ENCODE measurements around the gene ABCA13. TPM values are rescaled to one million over a fixed set of nuclear protein-coding genes. Genes with fewer than 3 reads are reported as not detected.
A peak's percentile ranks its signal among the peaks of the same experiment; 100 is the strongest.

The ABCA13 gene
- total RNA-seq, 1 donor from 2014 or later = not detected

GRCh38 chr7:48225101-48225500 lies 53.8 kb downstream of the ABCA13 start:
- DNase-seq (ENCODE audit: low read depth in 2 of 2) = no peak

- DNase-seq (ENCODE audit: low read depth in 2 of 2) = no peak
Measured at GRCh38 chr7:48237354-48237753, 66.1 kb downstream of the ABCA13 start.

- DNase-seq (ENCODE audit: low read depth in 2 of 2) = no peak
Measured at GRCh38 chr7:48242846-48243245, 71.6 kb downstream of the ABCA13 start.

- peak in 1 of 2 donors; percentile 72 for DNase-seq (ENCODE audit: low read depth in 2 of 2)
Measured at GRCh38 chr7:48244864-48245271, 73.6 kb downstream of the ABCA13 start.

GRCh38 chr7:48245751-48246472 lies 74.7 kb downstream of the ABCA13 start:
- DNase-seq (ENCODE audit: low read depth in 2 of 2) = no peak

- DNase-seq (ENCODE audit: low read depth in 2 of 2) = no peak
Measured at GRCh38 chr7:48249166-48249565, 77.9 kb downstream of the ABCA13 start.

GRCh38 chr7:48250441-48250951 lies 79.2 kb downstream of the ABCA13 start:
- DNase-seq (ENCODE audit: low read depth in 2 of 2) = peak in 1 of 2 donors; percentile 39

- no peak for DNase-seq (ENCODE audit: low read depth in 2 of 2)
Measured at GRCh38 chr7:48251766-48252165, 80.5 kb downstream of the ABCA13 start.

- DNase-seq (ENCODE audit: low read depth in 2 of 2) = no peak
Measured at GRCh38 chr7:48252995-48253394, 81.7 kb downstream of the ABCA13 start.

GRCh38 chr7:48255046-48255445 lies 83.8 kb downstream of the ABCA13 start:
- DNase-seq (ENCODE audit: low read depth in 2 of 2) = no peak

- DNase-seq (ENCODE audit: low read depth in 2 of 2) = no peak
Measured at GRCh38 chr7:48259463-48260280, 88.4 kb downstream of the ABCA13 start.

GRCh38 chr7:48261696-48262095 lies 90.4 kb downstream of the ABCA13 start:
- DNase-seq (ENCODE audit: low read depth in 2 of 2) = no peak

GRCh38 chr7:48262606-48263310 lies 91.5 kb downstream of the ABCA13 start:
- DNase-seq (ENCODE audit: low read depth in 2 of 2) = no peak

- no peak for DNase-seq (ENCODE audit: low read depth in 2 of 2)
Measured at GRCh38 chr7:48263311-48263650, 92.0 kb downstream of the ABCA13 start.

- no peak for DNase-seq (ENCODE audit: low read depth in 2 of 2)
Measured at GRCh38 chr7:48269066-48269465, 97.8 kb downstream of the ABCA13 start.

GRCh38 chr7:48274662-48275061 lies 103.4 kb downstream of the ABCA13 start:
- DNase-seq (ENCODE audit: low read depth in 2 of 2) = no peak

GRCh38 chr7:48279420-48279819 lies 108.2 kb downstream of the ABCA13 start:
- DNase-seq (ENCODE audit: low read depth in 2 of 2) = no peak

GRCh38 chr7:48280100-48280499 lies 108.8 kb downstream of the ABCA13 start:
- DNase-seq (ENCODE audit: low read depth in 2 of 2) = no peak

- no peak for DNase-seq (ENCODE audit: low read depth in 2 of 2)
Measured at GRCh38 chr7:48285373-48285772, 114.1 kb downstream of the ABCA13 start.

GRCh38 chr7:48286836-48287235 lies 115.6 kb downstream of the ABCA13 start:
- no peak for DNase-seq (ENCODE audit: low read depth in 2 of 2)

- DNase-seq (ENCODE audit: low read depth in 2 of 2) = no peak
Measured at GRCh38 chr7:48289656-48290055, 118.4 kb downstream of the ABCA13 start.

GRCh38 chr7:48292949-48293348 lies 121.7 kb downstream of the ABCA13 start:
- no peak for DNase-seq (ENCODE audit: low read depth in 2 of 2)

All from dermis microvascular lymphatic vessel endothelial cell (primary cell).